Naive thymus-derived CD4-positive, alpha-beta T cell (primary cell): ENCODE data around the gene NKAIN2. TPM values are rescaled to one million over a fixed set of nuclear protein-coding genes. Genes with fewer than 3 reads are reported as not detected.

Experiments used
- ATAC-seq: fragments of 150-1000 bp; cut with Tn5 transposase; 2 replicates; pipeline ENCODE4 v1.10.0; 2021; ENCODE audit warnings: mild to moderate bottlenecking, moderate library complexity
- CTCF ChIA-PET: fragments of 350-600 bp; sonication (Branson Sonifier 250); formaldehyde crosslinking; loops from one replicate; lab custom pipeline; 2021; ENCODE audit warnings: antibody characterized with exemption; lab: Charles Lee
- POLR2A ChIA-PET: fragments of 350-600 bp; sonication (Branson Sonifier 250); formaldehyde crosslinking; loops from one replicate; lab custom pipeline; 2021; ENCODE audit warnings: antibody characterized with exemption, inconsistent platforms; lab: Charles Lee
- DNase-seq, 9 donors: peaks; one replicate each; pipeline versions ENCODE4 v3.0.0 to v3.0.0-alpha.2; 2020 to 2022; ENCODE audit warnings: mixed read lengths in 1 of 9
- H3K27ac ChIP-seq: one replicate; pipeline ENCODE4 v1.7.0; 2013; ENCODE audit warnings: mild to moderate bottlenecking, low read depth, low read length, moderate library complexity
- H3K27me3 ChIP-seq, 2 donors: one replicate each; pipeline ENCODE4 v1.7.0; 2013; ENCODE audit warnings: low read length in 2 of 2, mild to moderate bottlenecking in 2 of 2, moderate library complexity in 2 of 2; ENCODE audit not compliant: control insufficient read depth in 2 of 2, insufficient read depth in 2 of 2
- H3K36me3 ChIP-seq, 3 experiments: 1 replicate in 2 of 3; 2 replicates in 1 of 3; pipeline ENCODE4 v1.7.0; 2013; ENCODE audit warnings: low read length in 3 of 3, mild to moderate bottlenecking in 3 of 3, moderate library complexity in 1 of 3; ENCODE audit not compliant: insufficient read depth in 3 of 3, control insufficient read depth in 2 of 3
- H3K4me1 ChIP-seq, 2 donors: one replicate each; pipeline ENCODE4 v1.7.0; 2013; ENCODE audit warnings: low read length in 2 of 2, mild to moderate bottlenecking in 2 of 2, moderate library complexity in 1 of 2; ENCODE audit not compliant: control insufficient read depth in 2 of 2, insufficient read depth in 2 of 2
- H3K4me3 ChIP-seq: 2 replicates; pipeline ENCODE4 v1.7.0; 2013; ENCODE audit warnings: mild to moderate bottlenecking, low read length
- H3K9me3 ChIP-seq, 3 experiments: 1 replicate in 2 of 3; 2 replicates in 1 of 3; pipeline ENCODE4 v1.7.0; 2013; ENCODE audit warnings: low read length in 3 of 3; ENCODE audit not compliant: control insufficient read depth in 2 of 3
- H3K27ac Mint-ChIP-seq, 9 donors: one replicate each; pipeline ENCODE4 v1.8.0; 2020 to 2022; ENCODE audit warnings: mixed read lengths in 9 of 9, mild to moderate bottlenecking in 8 of 9, moderate library complexity in 5 of 9, inconsistent platforms in 2 of 9
- H3K27me3 Mint-ChIP-seq, 5 donors: one replicate each; pipeline ENCODE4 v1.8.0; 2021 to 2022; ENCODE audit warnings: mixed read lengths in 5 of 5, mild to moderate bottlenecking in 1 of 5
- H3K36me3 Mint-ChIP-seq, 5 donors: one replicate each; pipeline ENCODE4 v1.8.0; 2020 to 2022; ENCODE audit warnings: mixed read lengths in 5 of 5, mild to moderate bottlenecking in 3 of 5, inconsistent platforms in 1 of 5
- H3K4me1 Mint-ChIP-seq, 7 donors: one replicate each; pipeline ENCODE4 v1.8.0; 2020 to 2022; ENCODE audit warnings: mixed read lengths in 7 of 7, mild to moderate bottlenecking in 3 of 7, inconsistent platforms in 1 of 7
- H3K4me3 Mint-ChIP-seq, 10 donors: one replicate each; pipeline ENCODE4 v1.8.0; 2020 to 2022; ENCODE audit warnings: mild to moderate bottlenecking in 10 of 10, mixed read lengths in 10 of 10, moderate library complexity in 6 of 10, inconsistent platforms in 2 of 10
- H3K9me3 Mint-ChIP-seq, 11 donors: one replicate each; pipeline ENCODE4 v1.8.0; 2020 to 2022; ENCODE audit warnings: mixed read lengths in 11 of 11, mild to moderate bottlenecking in 4 of 11, inconsistent platforms in 1 of 11, moderate library complexity in 1 of 11
- intact Hi-C, 2 donors: fragments of 100-400 bp; cut with micrococcal nuclease; formaldehyde crosslinking; loops; one replicate each; pipeline ENCODE4 v1.15.1; 2023
- polyA plus RNA-seq, 2 donors: library from polyadenylated mRNA; unstranded; fragments of 300-500 nt; fragmentation: Illumina TruSeq; gene quantifications; one replicate each; pipeline ENCODE4 v1.2.3, GENCODE V29; 2021
- total RNA-seq, 6 experiments: library from RNA in 5 of 6; stranded (reverse) in 5 of 6; gene quantifications; 1 replicate in 5 of 6; 2 replicates in 1 of 6; pipeline ENCODE4 v1.2.3 and lab custom pipeline; 2021 to 2026

Gene NKAIN2
- total and polyA plus RNA-seq, 7 experiments from 2014 or later = 0.21 to 2.9 TPM; not detected in 5

GRCh38 chr6:124356276-124356810 is 552.7 kb downstream of the NKAIN2 start:
- POLR2A ChIA-PET = no interaction called here

GRCh38 chr6:124356811-124357210 is 553.1 kb downstream of the NKAIN2 start:
- no peaks in the 10 kb centered on the region for H3K36me3 ChIP-seq
- no peaks in the 10 kb centered on the region for H3K4me1 Mint-ChIP-seq
- ChIA-PET CTCF (no interaction called here), POLR2A (no interaction called here)
- H3K9me3 Mint-ChIP-seq = peaks cover 0 to 12% (median 0%) of the 10 kb centered on the region in 11 donors
- DNase-seq (no peak), ATAC-seq (no peak)
- H3K36me3 Mint-ChIP-seq = no peaks in the 10 kb centered on the region
- H3K4me3 ChIP-seq = no peak overlapping the region
- H3K27me3 Mint-ChIP-seq = no peaks in the 10 kb centered on the region
- intact Hi-C loops = no loop called here
- H3K27ac ChIP-seq = no peak overlapping the region
- no peaks in the 10 kb centered on the region for H3K9me3 ChIP-seq
- H3K27me3 ChIP-seq = no peaks in the 10 kb centered on the region
- H3K4me1 ChIP-seq = no peaks in the 10 kb centered on the region
- no peak overlapping the region for H3K27ac Mint-ChIP-seq
- no peak overlapping the region for H3K4me3 Mint-ChIP-seq

More at GRCh38 chr6:124356276-124356810, 552.7 kb downstream of the NKAIN2 start:
- Mint-ChIP-seq H3K9me3 (peaks cover 0 to 12% (median 0%) of the 10 kb centered on the region in 11 donors), H3K36me3 (no peaks in the 10 kb centered on the region), H3K27me3 (no peaks in the 10 kb centered on the region), H3K4me3 (no peak overlapping the region), H3K4me1 (no peaks in the 10 kb centered on the region), H3K27ac (no peak overlapping the region)
- no peak overlapping the region for H3K4me3 ChIP-seq
- ATAC-seq = no peak
- no peaks in the 10 kb centered on the region for H3K9me3 ChIP-seq
- H3K4me1 ChIP-seq = no peaks in the 10 kb centered on the region
- CTCF ChIA-PET = no interaction called here
- H3K27me3 ChIP-seq = no peaks in the 10 kb centered on the region
- intact Hi-C loops = no loop called here
- H3K36me3 ChIP-seq = no peaks in the 10 kb centered on the region
- DNase-seq = no peak
- H3K27ac ChIP-seq = no peak overlapping the region

- intact Hi-C loops = no loop called here
- Mint-ChIP-seq H3K4me3 (no peak overlapping the region), H3K27me3 (no peaks in the 10 kb centered on the region), H3K9me3 (peaks cover 0 to 15% (median 0%) of the 10 kb centered on the region in 11 donors), H3K27ac (no peak overlapping the region), H3K36me3 (no peaks in the 10 kb centered on the region), H3K4me1 (no peaks in the 10 kb centered on the region)
- no peak overlapping the region for H3K4me3 ChIP-seq
- DNase-seq (no peak), ATAC-seq (no peak)
- H3K27me3 ChIP-seq = no peaks in the 10 kb centered on the region
- H3K27ac ChIP-seq = no peak overlapping the region
- no peaks in the 10 kb centered on the region for H3K36me3 ChIP-seq
- ChIA-PET POLR2A (no interaction called here), CTCF (no interaction called here)
- H3K9me3 ChIP-seq = no peaks in the 10 kb centered on the region
- H3K4me1 ChIP-seq = no peaks in the 10 kb centered on the region
Observed at GRCh38 chr6:124368131-124368530, 564.5 kb downstream of the NKAIN2 start.

GRCh38 chr6:124371974-124372475 is 568.4 kb downstream of the NKAIN2 start:
- Mint-ChIP-seq H3K27ac (no peak overlapping the region), H3K4me1 (no peaks in the 10 kb centered on the region), H3K9me3 (peaks cover 0 to 5% (median 0%) of the 10 kb centered on the region in 11 donors), H3K4me3 (no peak overlapping the region), H3K27me3 (no peaks in the 10 kb centered on the region), H3K36me3 (no peaks in the 10 kb centered on the region)
- H3K36me3 ChIP-seq = no peaks in the 10 kb centered on the region
- no peak for DNase-seq
- intact Hi-C loops = no loop called here
- no peak overlapping the region for H3K4me3 ChIP-seq
- H3K9me3 ChIP-seq = no peaks in the 10 kb centered on the region
- ChIA-PET POLR2A (no interaction called here), CTCF (no interaction called here)
- H3K27me3 ChIP-seq = no peaks in the 10 kb centered on the region
- H3K27ac ChIP-seq = no peak overlapping the region
- ATAC-seq = no peak
- no peaks in the 10 kb centered on the region for H3K4me1 ChIP-seq

GRCh38 chr6:124373386-124373785 is 569.7 kb downstream of the NKAIN2 start:
- Mint-ChIP-seq H3K9me3 (peaks cover 0 to 6% (median 0%) of the 10 kb centered on the region in 11 donors), H3K27me3 (no peaks in the 10 kb centered on the region), H3K27ac (no peak overlapping the region), H3K36me3 (no peaks in the 10 kb centered on the region), H3K4me3 (no peak overlapping the region), H3K4me1 (no peaks in the 10 kb centered on the region)
- no peak overlapping the region for H3K4me3 ChIP-seq
- CTCF ChIA-PET = no interaction called here
- H3K36me3 ChIP-seq = no peaks in the 10 kb centered on the region
- no peaks in the 10 kb centered on the region for H3K9me3 ChIP-seq
- intact Hi-C loops = no loop called here
- no peaks in the 10 kb centered on the region for H3K27me3 ChIP-seq
- H3K27ac ChIP-seq = no peak overlapping the region
- DNase-seq (no peak), ATAC-seq (no peak)
- H3K4me1 ChIP-seq = no peaks in the 10 kb centered on the region
- POLR2A ChIA-PET = no interaction called here

GRCh38 chr6:124389127-124389526 is 585.5 kb downstream of the NKAIN2 start:
- ATAC-seq = no peak
- POLR2A ChIA-PET = no interaction called here
- no peaks in the 10 kb centered on the region for H3K9me3 ChIP-seq
- H3K4me3 Mint-ChIP-seq = no peak overlapping the region
- H3K9me3 Mint-ChIP-seq = peaks cover 0 to 11% (median 4%) of the 10 kb centered on the region in 11 donors
- no peaks in the 10 kb centered on the region for H3K36me3 Mint-ChIP-seq
- DNase-seq = no peak
- no peaks in the 10 kb centered on the region for H3K27me3 Mint-ChIP-seq
- H3K27me3 ChIP-seq = no peaks in the 10 kb centered on the region
- H3K27ac Mint-ChIP-seq = no peak overlapping the region
- no peaks in the 10 kb centered on the region for H3K4me1 ChIP-seq
- H3K27ac ChIP-seq = no peak overlapping the region
- no peaks in the 10 kb centered on the region for H3K4me1 Mint-ChIP-seq
- no peak overlapping the region for H3K4me3 ChIP-seq
- intact Hi-C loops = no loop called here
- CTCF ChIA-PET = no interaction called here
- H3K36me3 ChIP-seq = no peaks in the 10 kb centered on the region

GRCh38 chr6:124393536-124393935 is 589.9 kb downstream of the NKAIN2 start:
- Mint-ChIP-seq H3K27ac (no peak overlapping the region), H3K4me3 (no peak overlapping the region), H3K4me1 (no peaks in the 10 kb centered on the region), H3K27me3 (no peaks in the 10 kb centered on the region), H3K36me3 (no peaks in the 10 kb centered on the region), H3K9me3 (peaks cover 0 to 16% (median 4%) of the 10 kb centered on the region in 11 donors)
- H3K27me3 ChIP-seq = no peaks in the 10 kb centered on the region
- H3K36me3 ChIP-seq = no peaks in the 10 kb centered on the region
- CTCF ChIA-PET = no interaction called here
- intact Hi-C loops = no loop called here
- H3K27ac ChIP-seq = no peak overlapping the region
- no peaks in the 10 kb centered on the region for H3K4me1 ChIP-seq
- H3K4me3 ChIP-seq = no peak overlapping the region
- no peaks in the 10 kb centered on the region for H3K9me3 ChIP-seq
- ATAC-seq = no peak
- POLR2A ChIA-PET = no interaction called here
- no peak for DNase-seq
